Right atrium auricular region (tissue), 2 donors: ENCODE results near the gene HYAL4. TPM values are rescaled to one million over a fixed set of nuclear protein-coding genes. Genes with fewer than 3 reads are reported as not detected.

Experiments used
- DNase-seq: peaks from one replicate; pipeline ENCODE4 v3.0.0-alpha.2; 2019; ENCODE audit warnings: low spot score
- H3K27ac ChIP-seq, 2 donors: fragments of 200-600 bp; sonication (generic); 1 replicate in 1 of 2; 2 replicates in 1 of 2; pipeline ENCODE4 v1.5.1; 2016 to 2019
- H3K27me3 ChIP-seq, 2 donors: fragments of 200-600 bp; sonication (generic); one replicate each; pipeline versions ENCODE4 v1.5.1 to v1.6.0; 2017 to 2019
- H3K36me3 ChIP-seq: fragments of 200-600 bp; sonication (generic); one replicate; pipeline ENCODE4 v1.5.1; 2016
- H3K4me1 ChIP-seq, 2 donors: fragments of 200-600 bp; sonication (generic); one replicate each; pipeline versions ENCODE4 v1.5.1 to v1.6.0; 2017 to 2019
- H3K4me3 ChIP-seq, 2 donors: fragments of 200-600 bp; sonication (generic); 1 replicate in 1 of 2; 2 replicates in 1 of 2; pipeline ENCODE4 v1.5.1; 2017 to 2019; ENCODE audit warnings: mild to moderate bottlenecking in 1 of 2, moderate library complexity in 1 of 2
- H3K9me3 ChIP-seq, 2 donors: fragments of 200-600 bp; sonication (generic); one replicate each; pipeline ENCODE4 v1.5.1; 2019
- total RNA-seq, 2 donors: library from RNA; depleted of rRNA; stranded (reverse); fragments of >200 nt; gene quantifications; one replicate each; pipeline ENCODE4 v1.1.0, GENCODE V29; 2016
- TF ChIP-seq, protein P1 (sequence below), 2 donors: fragments of 200-600 bp; sonication (generic); IDR thresholded peaks; one replicate each; pipeline ENCODE4 v1.5.1; 2019; ENCODE audit warnings: antibody characterized with exemption in 2 of 2

HYAL4 gene, protein sequence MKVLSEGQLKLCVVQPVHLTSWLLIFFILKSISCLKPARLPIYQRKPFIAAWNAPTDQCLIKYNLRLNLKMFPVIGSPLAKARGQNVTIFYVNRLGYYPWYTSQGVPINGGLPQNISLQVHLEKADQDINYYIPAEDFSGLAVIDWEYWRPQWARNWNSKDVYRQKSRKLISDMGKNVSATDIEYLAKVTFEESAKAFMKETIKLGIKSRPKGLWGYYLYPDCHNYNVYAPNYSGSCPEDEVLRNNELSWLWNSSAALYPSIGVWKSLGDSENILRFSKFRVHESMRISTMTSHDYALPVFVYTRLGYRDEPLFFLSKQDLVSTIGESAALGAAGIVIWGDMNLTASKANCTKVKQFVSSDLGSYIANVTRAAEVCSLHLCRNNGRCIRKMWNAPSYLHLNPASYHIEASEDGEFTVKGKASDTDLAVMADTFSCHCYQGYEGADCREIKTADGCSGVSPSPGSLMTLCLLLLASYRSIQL
- under 1 TPM in 1 of 2 donors, not detected in 1; 0.28 TPM for total RNA-seq

DNA sequence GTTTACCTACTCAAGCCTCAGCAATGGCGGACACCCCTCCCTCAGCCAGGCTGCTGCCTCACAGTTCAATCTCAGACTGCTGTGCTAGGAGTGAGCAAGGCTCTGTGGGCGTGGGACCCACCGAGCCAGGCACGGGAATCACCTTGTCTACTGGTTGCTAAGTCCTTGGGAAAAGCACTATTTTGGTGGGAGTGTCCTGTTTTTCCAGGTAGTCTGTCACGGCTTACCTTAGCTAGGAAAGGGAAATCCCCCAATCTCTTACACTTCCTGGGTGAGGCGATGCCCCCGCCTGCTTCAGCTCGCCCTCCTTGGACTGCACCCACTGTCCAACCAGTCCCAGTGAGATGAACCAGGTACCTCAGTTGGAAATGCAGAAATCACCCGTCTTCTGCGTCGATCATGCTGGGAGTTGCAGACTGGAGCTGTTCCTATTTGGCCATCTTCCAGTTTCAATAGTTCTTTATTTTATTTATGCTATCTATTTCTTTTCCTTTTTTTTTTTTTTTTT is at the start of gene HYAL4:
Gene HYAL4, plus strand, starts transcription at position 458 of the 508 bp plus-strand sequence. CDS start 23,105 bp downstream, outside the sequence.
- Histone ChIP-seq H3K9me3 (no peaks in the 10 kb centered on the region), H3K27ac (no peak within 1 kb of the TSS), H3K4me3 (no peak within 1 kb of the TSS)

DNA sequence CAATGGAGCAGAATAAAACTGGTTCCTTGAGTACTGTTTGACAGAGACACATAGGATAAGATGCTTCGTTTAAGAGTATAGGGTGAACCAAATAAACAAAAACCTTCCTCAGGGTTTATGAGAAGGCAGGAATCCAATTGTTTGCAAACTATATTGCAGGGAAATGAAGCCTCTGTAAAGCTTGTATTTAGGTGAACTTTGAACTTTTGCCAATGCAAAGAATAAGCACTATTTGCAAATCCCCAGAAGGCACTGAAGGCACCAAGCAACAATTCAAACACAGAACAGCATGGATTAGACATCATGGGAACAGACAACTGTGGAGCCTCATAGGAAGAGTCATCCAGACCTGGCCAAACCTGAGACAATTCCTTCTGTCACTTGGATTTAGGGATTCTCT is 49.1 kb upstream of the HYAL4 start:
- Histone ChIP-seq H3K36me3 (no peaks in the 10 kb centered on the region), H3K4me3 (no peak overlapping the region), H3K4me1 (peaks cover 0 to 5% of the 10 kb centered on the region in 2 donors), H3K27me3 (no peaks in the 10 kb centered on the region), H3K9me3 (no peaks in the 10 kb centered on the region), H3K27ac (no peak overlapping the region)
- TF ChIP-seq, protein P1, sequence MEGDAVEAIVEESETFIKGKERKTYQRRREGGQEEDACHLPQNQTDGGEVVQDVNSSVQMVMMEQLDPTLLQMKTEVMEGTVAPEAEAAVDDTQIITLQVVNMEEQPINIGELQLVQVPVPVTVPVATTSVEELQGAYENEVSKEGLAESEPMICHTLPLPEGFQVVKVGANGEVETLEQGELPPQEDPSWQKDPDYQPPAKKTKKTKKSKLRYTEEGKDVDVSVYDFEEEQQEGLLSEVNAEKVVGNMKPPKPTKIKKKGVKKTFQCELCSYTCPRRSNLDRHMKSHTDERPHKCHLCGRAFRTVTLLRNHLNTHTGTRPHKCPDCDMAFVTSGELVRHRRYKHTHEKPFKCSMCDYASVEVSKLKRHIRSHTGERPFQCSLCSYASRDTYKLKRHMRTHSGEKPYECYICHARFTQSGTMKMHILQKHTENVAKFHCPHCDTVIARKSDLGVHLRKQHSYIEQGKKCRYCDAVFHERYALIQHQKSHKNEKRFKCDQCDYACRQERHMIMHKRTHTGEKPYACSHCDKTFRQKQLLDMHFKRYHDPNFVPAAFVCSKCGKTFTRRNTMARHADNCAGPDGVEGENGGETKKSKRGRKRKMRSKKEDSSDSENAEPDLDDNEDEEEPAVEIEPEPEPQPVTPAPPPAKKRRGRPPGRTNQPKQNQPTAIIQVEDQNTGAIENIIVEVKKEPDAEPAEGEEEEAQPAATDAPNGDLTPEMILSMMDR (IDR thresholded peaks at IDR 0.05) = no peak
- DNase-seq = no peak

More for the DNA sequence above, at the start of gene HYAL4:
- TF ChIP-seq, protein P1 (IDR thresholded peaks at IDR 0.05) = no peak
- H3K4me1 ChIP-seq = no peaks in the 10 kb centered on the region
- DNase-seq = no peak
- H3K36me3 ChIP-seq = no peaks in the 10 kb centered on the region
- H3K27me3 ChIP-seq = no peaks in the 10 kb centered on the region

DNA sequence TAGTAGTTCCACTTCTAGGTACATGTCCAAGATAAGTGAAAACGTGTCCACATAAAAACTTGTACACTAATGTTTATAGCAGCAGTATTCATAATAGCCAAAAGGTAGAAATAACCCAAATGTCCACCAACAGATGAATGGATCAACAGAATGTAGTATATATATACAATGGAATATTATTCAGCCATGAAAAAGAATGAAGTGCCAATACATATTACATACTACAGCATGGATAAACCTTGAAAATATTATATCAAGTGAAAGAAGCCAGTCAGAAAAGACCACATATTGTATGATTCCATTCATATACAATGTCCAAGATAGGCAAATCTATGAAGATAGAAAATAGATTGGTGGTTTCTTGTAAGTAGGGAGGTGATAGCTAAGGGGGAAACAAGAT is 48.4 kb upstream of the HYAL4 start:
- no peak for DNase-seq
- H3K36me3 ChIP-seq = no peaks in the 10 kb centered on the region
- H3K9me3 ChIP-seq = no peaks in the 10 kb centered on the region
- TF ChIP-seq, protein P1 (IDR thresholded peaks at IDR 0.05) = no peak
- H3K27ac ChIP-seq = no peak overlapping the region
- no peak overlapping the region for H3K4me3 ChIP-seq
- no peaks in the 10 kb centered on the region for H3K27me3 ChIP-seq
- H3K4me1 ChIP-seq = peaks cover 0 to 5% of the 10 kb centered on the region in 2 donors

DNA sequence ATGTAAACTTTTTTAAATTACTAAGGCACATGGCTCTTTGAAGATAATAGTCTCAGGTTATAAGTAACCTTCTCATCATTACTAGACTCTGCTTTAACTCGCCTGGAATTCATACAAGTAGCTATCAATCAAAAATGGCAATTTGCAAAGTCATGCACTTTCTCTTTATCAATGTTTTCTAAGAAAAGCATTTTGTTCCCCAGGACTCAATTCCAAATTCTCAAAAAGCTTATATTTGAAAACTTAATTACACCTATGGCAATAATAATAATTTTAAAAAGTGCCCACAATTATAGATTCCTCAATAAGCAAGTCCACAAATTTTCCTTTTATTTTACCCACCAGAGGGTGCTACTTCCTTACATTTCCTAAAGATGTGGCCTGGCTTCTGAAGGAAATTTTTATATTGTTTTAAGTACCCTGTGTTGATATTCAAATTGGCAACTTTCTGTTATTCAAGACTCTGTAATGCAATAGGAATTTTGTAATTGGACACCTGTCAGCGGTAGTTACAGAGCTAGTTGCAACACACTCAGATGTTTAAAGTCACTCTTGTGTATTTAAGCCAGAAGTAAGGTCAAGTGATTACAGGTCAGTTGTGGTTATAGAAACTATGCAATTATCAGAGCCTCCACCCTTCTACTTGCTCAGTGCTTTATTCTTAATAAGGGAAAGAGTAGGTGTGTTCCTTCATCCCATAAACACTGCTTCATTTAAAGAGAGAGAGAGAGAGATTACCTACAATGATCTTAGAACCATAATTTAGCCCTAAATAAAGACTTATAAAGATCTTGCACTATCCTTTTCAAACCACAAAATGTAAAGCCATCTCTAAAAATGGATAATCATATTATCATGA is 47.1 kb upstream of the HYAL4 start:
- Histone ChIP-seq H3K27ac (no peak overlapping the region), H3K27me3 (no peaks in the 10 kb centered on the region), H3K4me1 (peaks cover 0 to 5% of the 10 kb centered on the region in 2 donors), H3K4me3 (no peak overlapping the region), H3K9me3 (no peaks in the 10 kb centered on the region), H3K36me3 (no peaks in the 10 kb centered on the region)
- TF ChIP-seq, protein P1 (IDR thresholded peaks at IDR 0.05) = peak; percentile 35 to 75
- DNase-seq = no peak

DNA sequence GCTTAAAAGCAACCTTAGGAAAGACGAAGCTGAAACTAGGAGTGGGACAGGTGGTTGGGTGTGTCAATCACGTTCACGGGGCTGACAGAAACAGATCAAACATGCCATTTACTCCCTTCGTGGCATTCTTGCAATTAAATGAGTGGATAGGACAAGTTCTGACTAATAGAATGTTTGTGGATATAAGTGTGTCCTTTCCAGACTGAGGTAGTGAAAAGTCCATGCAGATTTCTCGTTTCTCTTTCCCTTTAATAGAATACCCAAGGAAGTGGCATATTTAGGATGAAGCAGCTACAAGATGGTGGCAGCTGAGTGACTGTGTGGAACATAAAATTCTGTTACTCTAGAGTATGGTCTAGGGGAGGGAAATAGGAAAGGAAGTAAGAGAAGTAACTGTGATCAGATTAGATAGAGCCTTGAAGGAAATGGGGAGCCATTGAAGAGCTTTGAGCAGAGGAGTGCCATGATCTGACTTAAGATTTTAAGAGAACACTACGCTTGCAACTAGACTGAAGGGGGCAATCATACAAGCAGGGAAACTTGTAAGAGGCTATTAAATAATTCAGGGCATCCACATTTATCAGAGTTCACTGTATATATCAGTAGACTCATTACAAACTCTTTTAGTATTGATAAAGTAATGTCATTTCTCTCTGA is 46.3 kb upstream of the HYAL4 start:
- Histone ChIP-seq H3K36me3 (no peaks in the 10 kb centered on the region), H3K4me3 (no peak overlapping the region), H3K4me1 (peaks cover 0 to 5% of the 10 kb centered on the region in 2 donors), H3K27ac (no peak overlapping the region), H3K9me3 (no peaks in the 10 kb centered on the region), H3K27me3 (no peaks in the 10 kb centered on the region)
- DNase-seq = no peak
- TF ChIP-seq, protein P1 (IDR thresholded peaks at IDR 0.05) = no peak
